AG09309 (cell line): ENCODE measurements around the gene SETBP1.

Source experiments
- DNase-seq: peaks from one replicate; pipeline ENCODE4 v3.0.0-alpha.2; 2010; ENCODE audit warnings: low read depth
- H3K4me3 ChIP-seq: 2 replicates; pipeline ENCODE4 v1.5.1; 2011; ENCODE audit warnings: mild to moderate bottlenecking, low read depth, low read length, moderate library complexity; ENCODE audit not compliant: control insufficient read depth
- CTCF ChIP-seq: IDR thresholded peaks from 2 replicates; pipeline ENCODE4 v1.5.1; 2011; ENCODE audit warnings: mild to moderate bottlenecking, low read depth, low read length, inconsistent platforms; ENCODE audit not compliant: insufficient read depth, control insufficient read depth; ENCODE audit errors: missing control alignments

Gene SETBP1

GRCh38 chr18:45085916-45086624 is 405.4 kb downstream of the SETBP1 start:
- TF ChIP-seq CTCF = no peak
- H3K4me3 ChIP-seq = no peak overlapping the region
- no peak for DNase-seq

- H3K4me3 ChIP-seq = no peak overlapping the region
- DNase-seq = no peak
- no peak for TF ChIP-seq CTCF
Observed at GRCh38 chr18:45086777-45087176, 406.1 kb downstream of the SETBP1 start.

- H3K4me3 ChIP-seq = no peak overlapping the region
- DNase-seq = no peak
- TF ChIP-seq CTCF = no peak
Observed at GRCh38 chr18:45090526-45091140, 409.9 kb downstream of the SETBP1 start.

- H3K4me3 ChIP-seq = no peak overlapping the region
- TF ChIP-seq CTCF = no peak
- no peak for DNase-seq
Observed at GRCh38 chr18:45100321-45101105, 419.8 kb downstream of the SETBP1 start.

GRCh38 chr18:45102126-45102525 is 421.4 kb downstream of the SETBP1 start:
- no peak for DNase-seq
- no peak overlapping the region for H3K4me3 ChIP-seq
- no peak for TF ChIP-seq CTCF

- no peak overlapping the region for H3K4me3 ChIP-seq
Observed at GRCh38 chr18:45102863-45103262, 422.2 kb downstream of the SETBP1 start.

More at GRCh38 chr18:45102863-45103262, 422.2 kb downstream of the SETBP1 start:
- no peak for DNase-seq
- TF ChIP-seq CTCF = no peak
